ENCODE measurements around the gene EPHA2.

DNA sequence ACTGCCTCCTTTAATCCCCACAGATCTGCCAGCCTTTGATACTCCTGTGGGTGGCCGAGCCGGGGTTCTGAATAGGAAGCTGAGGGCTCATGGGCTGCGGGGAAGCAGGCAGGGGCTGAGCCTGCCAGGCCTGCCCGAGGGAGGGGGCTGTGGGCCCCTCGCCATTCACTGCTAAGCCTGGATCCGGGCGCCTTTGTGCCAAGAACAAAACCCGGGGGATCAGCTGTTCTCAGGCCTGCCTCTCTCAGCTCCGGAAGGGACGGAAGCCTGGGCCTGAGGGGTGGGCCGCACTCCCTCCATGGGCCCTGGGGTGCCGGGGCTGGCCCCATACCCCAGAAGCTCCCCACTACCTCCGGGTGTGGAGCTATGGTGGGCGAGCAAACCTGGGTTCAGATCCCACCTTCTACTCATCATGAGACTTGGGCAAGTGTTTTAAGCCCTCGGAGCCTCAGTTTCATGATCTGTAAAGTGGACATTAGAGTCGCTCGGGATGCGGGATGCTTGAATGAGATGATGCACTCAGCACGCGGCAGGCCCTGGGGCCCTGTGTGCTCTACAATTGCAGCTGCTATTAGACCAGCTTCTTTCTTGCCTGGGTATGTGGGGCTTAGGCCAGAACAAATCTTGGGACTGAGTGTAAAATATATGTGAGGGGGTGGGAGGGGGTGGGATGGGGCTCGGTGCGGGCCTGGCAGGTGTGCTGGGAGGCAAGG is 19.2 kb upstream of the EPHA2 start:
- TF ChIP-seq GATA2 (IDR thresholded peaks at IDR 0.05; ENCODE audit: insufficient read depth, insufficient read length, low read depth, low read length): no peak
- TF ChIP-seq, protein P1, sequence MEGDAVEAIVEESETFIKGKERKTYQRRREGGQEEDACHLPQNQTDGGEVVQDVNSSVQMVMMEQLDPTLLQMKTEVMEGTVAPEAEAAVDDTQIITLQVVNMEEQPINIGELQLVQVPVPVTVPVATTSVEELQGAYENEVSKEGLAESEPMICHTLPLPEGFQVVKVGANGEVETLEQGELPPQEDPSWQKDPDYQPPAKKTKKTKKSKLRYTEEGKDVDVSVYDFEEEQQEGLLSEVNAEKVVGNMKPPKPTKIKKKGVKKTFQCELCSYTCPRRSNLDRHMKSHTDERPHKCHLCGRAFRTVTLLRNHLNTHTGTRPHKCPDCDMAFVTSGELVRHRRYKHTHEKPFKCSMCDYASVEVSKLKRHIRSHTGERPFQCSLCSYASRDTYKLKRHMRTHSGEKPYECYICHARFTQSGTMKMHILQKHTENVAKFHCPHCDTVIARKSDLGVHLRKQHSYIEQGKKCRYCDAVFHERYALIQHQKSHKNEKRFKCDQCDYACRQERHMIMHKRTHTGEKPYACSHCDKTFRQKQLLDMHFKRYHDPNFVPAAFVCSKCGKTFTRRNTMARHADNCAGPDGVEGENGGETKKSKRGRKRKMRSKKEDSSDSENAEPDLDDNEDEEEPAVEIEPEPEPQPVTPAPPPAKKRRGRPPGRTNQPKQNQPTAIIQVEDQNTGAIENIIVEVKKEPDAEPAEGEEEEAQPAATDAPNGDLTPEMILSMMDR (IDR thresholded peaks at IDR 0.05; ENCODE audit: extremely low read depth in 1 of 2, insufficient read depth in 1 of 2, low read depth in 1 of 2, low read length in 2 of 2): no peak
- TF ChIP-seq MYC (IDR thresholded peaks at IDR 0.05; ENCODE audit: low read depth, low read length): no peak

Measured in endothelial cell of umbilical vein (primary cell).